AG08395 (cell line): ENCODE results near the gene ARV1.
"Not testable (repeated sequence)": the region's sequence is repeated elsewhere in the genome, so short reads cannot be mapped to it uniquely, and the experiment has no call there.

ENCODE experiments used
- DNase-seq: peaks from one replicate; pipeline ENCODE4 v3.0.0; 2012; ENCODE audit warnings: mixed read lengths, low spot score

The ARV1 gene

DNA sequence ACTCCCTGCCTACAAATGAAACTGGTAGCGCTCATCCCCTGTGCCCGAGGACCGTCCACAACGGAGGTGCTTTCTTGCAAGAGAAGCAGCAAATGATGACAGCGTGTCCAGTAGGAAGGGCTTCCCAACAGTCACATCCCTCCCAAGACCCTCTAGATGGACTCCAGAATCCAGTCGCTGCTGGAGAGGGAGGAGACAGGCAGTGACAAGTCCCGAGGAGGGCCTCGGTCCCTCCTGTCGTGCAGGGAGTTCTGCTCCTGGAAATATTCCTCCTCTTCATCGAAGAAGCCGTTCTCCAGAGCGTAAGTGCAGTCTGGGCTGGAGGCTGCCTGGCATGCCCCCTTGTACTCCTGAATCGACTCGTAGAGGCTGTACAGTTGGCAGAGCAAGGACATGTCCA is 40.8 kb downstream of the ARV1 start:
- no peak for DNase-seq

- DNase-seq, result no peak
Observed at GRCh38 chr1:231020139-231020601, 41.3 kb downstream of the ARV1 start.

- DNase-seq, result no peak
Observed at GRCh38 chr1:231020816-231021215, 41.9 kb downstream of the ARV1 start.

DNA sequence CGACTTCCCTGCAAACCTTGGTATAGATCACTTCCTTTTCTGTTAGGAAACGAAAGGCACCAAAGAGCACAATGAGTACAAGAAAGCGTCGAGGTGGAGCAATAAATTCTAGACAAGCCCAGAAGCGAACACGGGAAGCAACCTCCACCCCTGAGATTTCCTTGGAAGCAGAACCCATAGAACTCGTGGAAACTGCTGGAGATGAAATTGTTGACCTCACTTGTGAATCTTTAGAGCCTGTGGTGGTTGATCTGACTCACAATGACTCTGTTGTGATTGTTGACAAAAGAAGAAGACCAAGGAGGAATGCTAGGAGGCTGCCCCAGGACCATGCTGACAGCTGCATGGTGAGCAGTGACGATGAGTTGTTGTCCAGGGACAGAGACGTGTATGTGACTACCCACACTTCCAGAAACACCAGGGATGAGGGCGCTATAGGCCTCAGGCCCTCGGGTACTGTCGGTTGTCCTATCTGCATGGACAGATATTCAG is 42.7 kb downstream of the ARV1 start:
- DNase-seq, result no peak

DNA sequence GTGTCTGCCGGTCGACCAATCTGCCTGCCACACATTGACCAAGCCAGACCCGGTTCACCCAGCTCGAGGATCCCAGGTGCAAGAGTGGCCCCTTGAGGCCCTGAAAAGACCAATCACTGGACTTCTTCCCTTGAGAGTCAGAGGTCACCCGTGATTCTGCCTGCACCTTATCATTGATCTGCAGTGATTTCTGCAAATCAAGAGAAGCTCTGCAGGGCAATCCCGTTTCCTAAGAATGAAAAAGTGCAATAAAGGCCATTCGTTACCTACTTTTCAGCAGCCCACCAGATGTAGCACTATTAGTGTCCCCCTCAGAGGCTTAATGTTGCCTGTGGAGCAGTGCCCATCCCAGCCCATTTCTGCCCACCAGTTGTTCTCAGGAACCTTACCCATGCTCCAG is 43.6 kb downstream of the ARV1 start:
- not testable (repeated sequence) for DNase-seq

DNA sequence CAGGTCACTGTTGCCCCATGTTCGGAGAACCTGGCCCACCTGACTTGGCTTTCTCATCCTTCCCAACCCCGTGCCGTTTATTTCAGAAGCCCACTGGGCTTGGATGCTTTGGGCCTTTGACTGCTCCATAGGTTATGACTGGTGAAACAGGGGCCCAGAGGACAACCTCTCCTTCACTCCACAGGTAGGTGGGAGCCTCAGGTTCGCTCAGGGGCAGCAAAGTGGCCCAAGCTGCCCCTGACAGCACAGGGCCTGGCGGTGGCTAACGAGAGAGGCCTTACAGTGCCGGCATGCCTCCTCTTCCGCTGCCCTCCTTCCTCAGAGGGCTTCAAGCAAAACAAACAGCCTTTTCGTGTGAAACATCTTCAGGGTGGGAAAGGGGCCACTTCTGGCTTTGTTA is 44.3 kb downstream of the ARV1 start:
- DNase-seq, result no peak

DNA sequence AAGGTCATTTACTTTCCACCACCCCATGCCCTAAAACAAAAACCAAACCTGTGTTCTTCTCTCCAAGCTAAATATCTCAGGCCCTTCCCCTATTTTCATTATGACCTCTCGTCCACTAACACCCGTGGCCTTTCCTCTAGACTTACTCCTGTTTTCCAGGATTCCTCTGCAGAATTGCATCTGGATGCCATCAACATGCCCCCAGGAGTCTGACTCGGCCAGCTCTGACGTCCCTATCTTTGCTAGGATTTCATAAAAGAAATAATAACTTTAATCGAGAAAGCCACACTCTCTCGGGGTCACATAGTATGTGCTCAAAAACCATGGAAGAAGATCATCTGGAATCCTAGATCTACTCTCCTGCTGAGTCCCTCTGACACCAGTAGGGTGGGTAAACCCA is 47.7 kb downstream of the ARV1 start:
- DNase-seq, result no peak

- DNase-seq, result no peak
Observed at GRCh38 chr1:231027136-231027925, 48.4 kb downstream of the ARV1 start.

- no peak for DNase-seq
Observed at GRCh38 chr1:231027971-231028370, 49.1 kb downstream of the ARV1 start.

GRCh38 chr1:231028682-231029081 is 49.8 kb downstream of the ARV1 start:
- no peak for DNase-seq

- DNase-seq, result not testable (repeated sequence)
Observed at GRCh38 chr1:231029247-231029646, 50.4 kb downstream of the ARV1 start.

DNA sequence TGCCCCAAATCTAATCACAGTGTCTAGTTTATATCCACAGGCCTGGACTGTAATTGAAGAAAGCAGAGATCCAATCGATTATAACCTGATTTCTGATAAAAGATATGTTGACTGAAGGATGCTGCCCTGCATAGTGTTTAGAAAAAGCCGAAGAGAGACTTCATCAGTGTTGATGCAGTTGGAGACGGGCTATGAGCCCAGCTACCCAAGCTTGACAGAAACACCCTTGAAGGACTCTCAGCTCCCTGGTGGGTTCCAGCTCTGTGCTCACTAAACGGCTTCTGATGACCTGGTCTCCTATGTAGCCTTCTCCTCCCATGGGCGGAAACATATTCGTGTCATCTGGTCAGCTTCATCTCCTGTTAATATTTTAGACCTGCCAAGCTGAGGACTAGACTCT is 50.9 kb downstream of the ARV1 start:
- no peak for DNase-seq

DNA sequence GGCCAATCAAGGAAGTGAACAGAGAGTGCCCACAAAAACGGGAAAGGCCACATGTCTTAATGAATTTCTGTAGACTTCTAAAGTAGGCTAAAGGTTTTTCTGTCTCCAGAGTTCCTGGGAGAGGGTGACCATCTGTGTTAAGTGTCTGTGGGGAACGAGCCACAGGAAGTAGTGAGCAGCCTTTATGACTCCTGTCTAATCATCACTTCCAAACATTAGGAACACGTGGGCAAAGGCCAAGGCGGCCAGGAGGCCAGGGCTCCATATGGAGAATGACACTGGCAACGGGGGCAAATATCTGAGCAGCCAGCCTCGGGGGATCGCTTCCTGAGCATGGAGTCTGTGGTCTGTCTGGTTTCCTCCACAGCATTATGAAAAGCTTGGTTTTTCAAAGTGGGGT is 54.1 kb downstream of the ARV1 start:
- DNase-seq, result no peak

GRCh38 chr1:231035799-231036198 is 56.9 kb downstream of the ARV1 start:
- no peak for DNase-seq

GRCh38 chr1:231036416-231036815 is 57.5 kb downstream of the ARV1 start:
- no peak for DNase-seq

- DNase-seq, result no peak
Observed at GRCh38 chr1:231037585-231038517, 59.0 kb downstream of the ARV1 start.

DNA sequence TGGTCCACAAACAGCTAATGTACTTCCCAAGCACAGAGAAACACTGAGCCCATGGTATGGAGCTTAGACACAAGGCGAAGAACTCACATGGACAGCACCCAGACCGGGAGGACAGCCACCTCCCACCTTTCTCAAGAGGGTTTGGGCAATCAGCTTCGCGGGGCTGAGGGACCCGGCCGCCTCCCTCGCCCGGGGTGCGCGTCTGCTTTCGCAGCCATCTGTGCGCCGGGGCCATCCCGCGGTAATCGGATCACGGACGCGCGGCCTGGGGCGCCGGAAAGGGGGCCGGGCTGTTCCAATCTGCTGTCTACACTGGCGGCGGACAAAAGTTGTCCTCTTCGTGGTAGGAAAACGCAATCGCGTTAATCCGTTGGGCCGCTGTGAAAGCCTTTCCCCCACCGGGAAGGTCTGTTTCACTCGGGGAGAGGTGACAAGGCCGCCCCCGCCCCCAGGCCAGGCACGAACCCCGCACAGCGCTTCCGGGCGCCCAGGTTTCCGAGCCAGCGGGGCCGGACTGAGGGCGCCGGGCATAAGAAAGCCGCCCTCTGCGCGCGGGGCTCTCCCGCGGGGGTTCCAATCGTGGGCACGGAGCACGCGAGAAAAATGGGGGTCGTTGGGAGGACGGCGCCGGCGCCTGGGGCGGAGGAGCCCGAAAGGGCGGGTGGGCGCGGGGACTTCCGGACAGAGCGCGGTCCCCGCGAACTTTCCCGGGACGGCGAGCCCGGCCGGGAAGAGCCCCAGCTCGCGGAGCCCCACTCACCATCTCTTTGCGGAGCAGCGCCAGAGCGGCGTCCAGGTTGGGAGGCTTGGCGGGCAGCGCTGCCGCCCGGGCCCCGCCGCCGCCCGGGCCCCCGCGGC is 60.5 kb downstream of the ARV1 start:
- DNase-seq, result peak; percentile 56

- peak; percentile 74 for DNase-seq
Observed at GRCh38 chr1:231040019-231040799, 61.3 kb downstream of the ARV1 start, which contains the start of gene FAM89A. TSS of gene FAM89A (minus strand) at chr1:231040254. CDS start at chr1:231040211, 43 bp downstream.

GRCh38 chr1:231040800-231041718 is 62.2 kb downstream of the ARV1 start:
- DNase-seq, result no peak
